ENCODE data around the gene KRT7. TPM values are rescaled to one million over a fixed set of nuclear protein-coding genes. Genes with fewer than 3 reads are reported as not detected.
A peak's percentile ranks its signal among the peaks of the same experiment; 100 is the strongest.

Gene KRT7
- polyA plus RNA-seq, 1 of the 3 experiments (the other 2 are of a cell fraction), result 5.4 TPM

DNA sequence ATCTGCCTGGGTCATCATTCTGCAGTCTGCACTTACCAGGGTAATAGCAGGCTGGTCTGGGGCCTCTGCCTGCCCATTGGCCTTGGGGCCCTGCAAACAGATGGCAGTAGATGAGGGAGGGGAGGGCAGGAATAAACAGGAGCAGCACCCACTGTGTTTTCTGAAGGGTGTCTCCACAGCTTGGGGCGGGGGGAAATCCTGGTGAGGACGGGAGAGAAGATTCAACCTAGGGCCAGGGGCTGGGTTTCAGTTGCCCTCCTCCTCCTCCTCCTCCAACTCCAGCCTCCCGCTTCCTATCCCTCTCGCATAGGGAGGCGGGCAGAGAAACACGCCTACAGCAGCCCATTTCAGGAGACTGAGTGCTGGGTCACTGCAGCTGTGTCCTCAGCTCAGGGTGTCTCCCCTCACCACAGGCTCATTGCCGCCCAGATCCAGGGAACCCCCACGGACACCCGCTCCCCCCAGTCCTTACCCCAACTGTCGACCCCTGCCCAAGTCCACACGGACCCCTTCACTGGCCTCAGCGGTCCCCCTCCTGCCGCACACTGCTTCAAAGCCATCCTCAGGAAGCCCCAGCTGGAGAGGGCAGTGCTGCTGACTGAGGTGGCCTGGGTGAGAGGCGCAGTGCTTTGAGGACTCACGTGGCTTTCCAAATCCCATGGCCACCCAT is 32.1 kb upstream of the KRT7 start:
- Histone ChIP-seq H3K27ac (ENCODE audit: low read depth in 2 of 2, low read length in 1 of 2) (peak overlapping the region in 1 of 2 experiments; percentile 100; a peak in 2 of 4 replicates), H3K36me3 (replicated peaks in 1 of 2; ENCODE audit: control insufficient read depth in 1 of 2, insufficient read depth in 2 of 2, low read length in 1 of 2) (no peaks in the 10 kb centered on the region), H3K4me1 (ENCODE audit: control insufficient read depth in 1 of 2, insufficient read depth in 2 of 2, low read depth in 1 of 2, low read length in 1 of 2) (peaks cover 30 to 72% of the 10 kb centered on the region in 2 experiments), H3K79me2 (ENCODE audit: insufficient read depth) (no peaks in the 10 kb centered on the region), H4K20me1 (ENCODE audit: insufficient read depth) (no peaks in the 10 kb centered on the region), H3K9ac (no peak overlapping the region), H3K9me3 (no peaks in the 10 kb centered on the region), H3K9me2 (no peaks in the 10 kb centered on the region), H3K4me3 (ENCODE audit: low read depth in 2 of 2, low read length in 1 of 2) (no peak overlapping the region), H3F3A (replicated peaks; ENCODE audit: insufficient read depth) (peaks cover 15% of the 10 kb centered on the region), H2AFZ (ENCODE audit: low read depth) (no peak overlapping the region), H3K4me2 (no peak overlapping the region), H3K27me3 (ENCODE audit: insufficient read depth) (no peaks in the 10 kb centered on the region)
- CTCF ChIA-PET, result interaction anchor here (1.1 to 1.8 kb wide), 4 partner anchors 45 to 780 kb away, joined by 3 to 7 read pairs (median 4); no protein-coding TSS in a partner anchor
- 74% methylated on average over 11 of the region's 15 CpGs for WGBS (ENCODE audit: low lambda C conversion rate)
- POLR2A ChIA-PET, result interaction anchor here (0.7 to 6.7 kb wide), 13 partner anchors 9 to 1144 kb away, joined by 3 to 53 read pairs (median 5); partner anchors contain the start of gene KRT80
- TF ChIP-seq EP300 (IDR thresholded peaks at IDR 0.05; ENCODE audit: borderline replicate concordance in 1 of 2, low read depth in 1 of 2, low read length in 1 of 2) (peak in 1 of 2 experiments; percentile 97; a peak in 2 of 4 replicates), ELF1 (IDR thresholded peaks at IDR 0.05) (no peak), MXI1 (IDR thresholded peaks at IDR 0.05; ENCODE audit: low read depth, low read length) (peak; percentile 35; the same call in 1 of the 2 replicates), RFX5 (IDR thresholded peaks at IDR 0.05; ENCODE audit: low read length) (0 out of 2 replicates have a peak, but pooled peaks have one; percentile 44), RAD21 (IDR thresholded peaks at IDR 0.05; ENCODE audit: low read length) (peak; percentile 19; the same call in 1 of the 2 replicates), GATA2 (CRISPR knock-in tag; IDR thresholded peaks at IDR 0.05) (peak; percentile 99), CHD2 (IDR thresholded peaks at IDR 0.05; ENCODE audit: low read length, partially characterized antibody) (peak; percentile 85), RCOR1 (IDR thresholded peaks at IDR 0.05; ENCODE audit: low read length) (peak; percentile 94), FOXJ3 (CRISPR knock-in tag; IDR thresholded peaks at IDR 0.05) (peak; percentile 99), NFIC (IDR thresholded peaks at IDR 0.05; ENCODE audit: borderline replicate concordance) (no peak), TCF12 (IDR thresholded peaks at IDR 0.05) (peak; percentile 41; the same call in 1 of the 2 replicates)
- TF ChIP-seq, protein P1, sequence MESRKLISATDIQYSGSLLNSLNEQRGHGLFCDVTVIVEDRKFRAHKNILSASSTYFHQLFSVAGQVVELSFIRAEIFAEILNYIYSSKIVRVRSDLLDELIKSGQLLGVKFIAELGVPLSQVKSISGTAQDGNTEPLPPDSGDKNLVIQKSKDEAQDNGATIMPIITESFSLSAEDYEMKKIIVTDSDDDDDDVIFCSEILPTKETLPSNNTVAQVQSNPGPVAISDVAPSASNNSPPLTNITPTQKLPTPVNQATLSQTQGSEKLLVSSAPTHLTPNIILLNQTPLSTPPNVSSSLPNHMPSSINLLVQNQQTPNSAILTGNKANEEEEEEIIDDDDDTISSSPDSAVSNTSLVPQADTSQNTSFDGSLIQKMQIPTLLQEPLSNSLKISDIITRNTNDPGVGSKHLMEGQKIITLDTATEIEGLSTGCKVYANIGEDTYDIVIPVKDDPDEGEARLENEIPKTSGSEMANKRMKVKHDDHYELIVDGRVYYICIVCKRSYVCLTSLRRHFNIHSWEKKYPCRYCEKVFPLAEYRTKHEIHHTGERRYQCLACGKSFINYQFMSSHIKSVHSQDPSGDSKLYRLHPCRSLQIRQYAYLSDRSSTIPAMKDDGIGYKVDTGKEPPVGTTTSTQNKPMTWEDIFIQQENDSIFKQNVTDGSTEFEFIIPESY (IDR thresholded peaks at IDR 0.05; ENCODE audit: borderline replicate concordance, low read depth), result no peak
- TF ChIP-seq, protein P2, sequence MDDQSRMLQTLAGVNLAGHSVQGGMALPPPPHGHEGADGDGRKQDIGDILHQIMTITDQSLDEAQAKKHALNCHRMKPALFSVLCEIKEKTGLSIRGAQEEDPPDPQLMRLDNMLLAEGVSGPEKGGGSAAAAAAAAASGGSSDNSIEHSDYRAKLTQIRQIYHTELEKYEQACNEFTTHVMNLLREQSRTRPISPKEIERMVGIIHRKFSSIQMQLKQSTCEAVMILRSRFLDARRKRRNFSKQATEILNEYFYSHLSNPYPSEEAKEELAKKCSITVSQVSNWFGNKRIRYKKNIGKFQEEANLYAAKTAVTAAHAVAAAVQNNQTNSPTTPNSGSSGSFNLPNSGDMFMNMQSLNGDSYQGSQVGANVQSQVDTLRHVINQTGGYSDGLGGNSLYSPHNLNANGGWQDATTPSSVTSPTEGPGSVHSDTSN (IDR thresholded peaks at IDR 0.05), result no peak
- DNase-seq, result no peak

DNA sequence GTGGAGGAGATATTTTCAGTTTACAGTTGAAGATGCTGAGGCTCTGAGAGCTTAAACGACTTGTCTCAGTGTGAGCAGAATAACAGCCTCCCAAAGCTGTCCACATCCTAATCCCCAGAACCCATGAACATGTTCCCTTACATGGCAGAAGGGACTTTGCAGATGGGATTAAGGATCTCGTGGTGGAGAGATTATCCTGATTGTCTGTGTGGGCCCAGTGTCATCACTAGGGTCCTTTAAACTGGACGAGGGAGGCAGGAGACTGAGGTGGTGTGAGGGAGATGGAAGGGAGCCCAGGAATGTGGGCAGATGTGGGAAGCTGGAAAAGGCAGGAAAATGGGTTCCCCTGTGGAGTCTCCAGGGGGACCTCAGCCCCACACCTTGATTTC is 31.6 kb upstream of the KRT7 start:
- Histone ChIP-seq H3K27me3 (ENCODE audit: insufficient read depth) (no peaks in the 10 kb centered on the region), H3F3A (replicated peaks; ENCODE audit: insufficient read depth) (peaks cover 20% of the 10 kb centered on the region), H3K4me1 (ENCODE audit: control insufficient read depth in 1 of 2, insufficient read depth in 2 of 2, low read depth in 1 of 2, low read length in 1 of 2) (peaks cover 30 to 76% of the 10 kb centered on the region in 2 experiments), H3K9me3 (no peaks in the 10 kb centered on the region), H3K9me2 (no peaks in the 10 kb centered on the region), H3K79me2 (ENCODE audit: insufficient read depth) (no peaks in the 10 kb centered on the region), H4K20me1 (ENCODE audit: insufficient read depth) (no peaks in the 10 kb centered on the region), H2AFZ (ENCODE audit: low read depth) (no peak overlapping the region), H3K4me2 (no peak overlapping the region), H3K9ac (no peak overlapping the region), H3K27ac (ENCODE audit: low read depth in 2 of 2, low read length in 1 of 2) (peak overlapping the region in 1 of 2 experiments; percentile 100; a peak in 2 of 4 replicates), H3K36me3 (replicated peaks in 1 of 2; ENCODE audit: control insufficient read depth in 1 of 2, insufficient read depth in 2 of 2, low read length in 1 of 2) (no peaks in the 10 kb centered on the region), H3K4me3 (ENCODE audit: low read depth in 2 of 2, low read length in 1 of 2) (no peak overlapping the region)
- ChIA-PET POLR2A (interaction anchor here (0.7 to 6.7 kb wide), 6 partner anchors 10 to 1143 kb away, joined by 3 to 53 read pairs (median 14); partner anchors contain the start of gene KRT80), CTCF (interaction anchor here (0.8 to 1.8 kb wide), 4 partner anchors 43 to 126 kb away, joined by 3 to 7 read pairs (median 4); no protein-coding TSS in a partner anchor)
- no peak for DNase-seq
- no peak for TF ChIP-seq SMC3 (IDR thresholded peaks at IDR 0.05; ENCODE audit: low read depth, low read length)
- no peak for TF ChIP-seq RCOR1 (IDR thresholded peaks at IDR 0.05; ENCODE audit: low read length)
- WGBS (ENCODE audit: low lambda C conversion rate), result 71% methylated on average over 2 of the region's 3 CpGs

All from SK-N-SH (cell line).